Stimulated activated CD4-positive, alpha-beta T cell treated with anti-CD3 and anti-CD28 coated beads, TNF-alpha, amount 100 ng/mL, for 24 hours (primary cell): ENCODE measurements around the gene MUC12.
"Not testable (repeated sequence)": the region's sequence is repeated elsewhere in the genome, so short reads cannot be mapped to it uniquely, and the experiment has no call there.

Experiments used
- DNase-seq, 3 experiments: peaks; one replicate each; pipeline ENCODE4 v3.0.0-alpha.2; 2020; ENCODE audit warnings: low read depth in 3 of 3

The MUC12 gene

DNA sequence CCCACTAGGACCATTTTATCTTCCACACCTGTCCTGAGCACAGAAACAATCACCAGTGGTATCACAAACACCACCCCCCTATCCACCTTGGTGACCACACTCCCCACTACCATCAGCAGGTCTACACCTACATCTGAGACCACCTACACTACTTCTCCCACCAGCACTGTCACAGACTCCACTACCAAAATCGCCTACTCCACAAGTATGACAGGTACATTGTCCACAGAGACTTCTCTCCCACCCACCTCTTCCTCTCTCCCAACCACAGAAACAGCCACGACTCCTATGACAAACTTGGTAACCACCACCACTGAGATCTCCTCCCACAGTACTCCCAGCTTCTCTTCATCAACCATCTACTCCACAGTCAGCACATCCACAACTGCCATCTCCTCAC lies 16.7 kb upstream of the MUC12 start:
- no peak for DNase-seq

DNA sequence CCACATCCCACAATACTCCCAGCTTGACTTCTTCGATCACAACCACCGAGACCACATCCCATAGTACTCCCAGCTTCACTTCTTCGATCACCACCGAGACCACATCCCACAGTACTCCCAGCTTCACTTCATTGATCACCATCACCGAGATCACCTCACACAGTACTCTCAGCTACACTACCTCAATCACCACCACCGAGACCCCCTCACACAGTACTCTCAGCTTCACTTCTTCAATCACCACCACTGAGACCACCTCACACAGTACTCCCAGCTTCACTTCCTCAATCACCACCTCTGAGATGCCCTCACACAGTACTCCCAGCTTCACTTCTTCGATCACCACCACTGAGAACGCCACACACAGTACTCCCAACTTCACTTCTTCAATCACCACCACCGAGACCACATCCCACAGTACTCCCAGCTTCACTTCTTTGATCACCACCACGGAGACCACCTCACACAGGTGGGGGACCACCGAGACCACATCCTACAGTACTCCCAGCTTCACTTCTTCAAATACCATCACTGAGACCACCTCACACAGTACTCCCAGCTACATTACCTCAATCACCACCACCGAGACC lies 11.4 kb upstream of the MUC12 start:
- no peak for DNase-seq

DNA sequence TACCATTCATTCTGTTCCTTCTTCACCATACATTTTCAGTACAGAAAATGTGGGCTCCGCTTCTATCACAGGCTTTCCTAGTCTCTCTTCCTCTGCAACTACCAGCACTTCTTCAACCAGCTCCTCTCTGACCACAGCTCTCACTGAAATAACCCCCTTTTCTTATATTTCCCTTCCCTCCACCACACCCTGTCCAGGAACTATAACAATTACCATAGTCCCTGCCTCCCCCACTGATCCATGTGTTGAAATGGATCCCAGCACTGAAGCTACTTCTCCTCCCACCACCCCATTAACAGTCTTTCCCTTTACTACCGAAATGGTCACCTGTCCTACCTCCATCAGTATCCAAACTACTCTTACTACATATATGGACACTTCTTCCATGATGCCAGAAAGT lies 9.5 kb upstream of the MUC12 start:
- DNase-seq = no peak

DNA sequence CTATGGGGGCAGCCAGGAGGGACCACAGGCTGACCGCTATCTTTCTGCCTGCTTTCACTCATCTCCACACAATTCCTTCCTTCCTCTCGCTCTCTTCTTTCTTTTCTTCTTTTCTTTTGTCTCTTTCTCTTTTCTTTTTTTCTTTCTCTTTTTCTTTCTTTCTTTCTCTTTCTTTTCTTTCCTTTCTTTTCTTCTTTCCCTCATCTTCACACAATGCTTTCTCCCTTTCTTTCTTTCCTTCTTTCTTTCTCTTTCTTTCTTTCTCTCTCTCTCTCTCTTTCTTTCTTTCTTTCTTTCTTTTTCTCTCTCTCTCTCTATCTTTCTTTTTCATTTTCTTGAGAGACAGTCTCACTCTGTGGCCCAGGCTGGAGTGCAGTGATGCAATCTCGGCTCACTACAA lies 6.8 kb upstream of the MUC12 start:
- DNase-seq = no peak

DNA sequence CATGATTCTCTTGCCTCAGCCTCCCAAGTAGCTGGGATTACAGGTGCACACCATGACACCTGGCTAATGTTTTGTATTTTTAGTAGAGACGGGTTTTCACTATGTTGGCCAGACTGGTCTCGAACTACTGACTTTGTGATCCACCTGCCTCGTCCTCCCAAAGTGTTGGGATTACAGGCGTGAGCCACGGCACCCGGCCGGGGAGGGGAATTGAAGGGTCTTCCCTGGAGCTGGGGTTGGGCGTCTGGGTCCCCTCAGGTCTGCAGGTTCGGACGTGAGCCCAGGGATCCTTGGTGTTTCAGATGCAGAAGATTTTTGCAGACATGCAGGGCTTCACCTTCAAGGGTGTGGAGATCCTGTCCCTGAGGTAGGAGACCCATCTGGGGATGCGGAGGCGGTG lies 6.0 kb upstream of the MUC12 start:
- no peak for DNase-seq

DNA sequence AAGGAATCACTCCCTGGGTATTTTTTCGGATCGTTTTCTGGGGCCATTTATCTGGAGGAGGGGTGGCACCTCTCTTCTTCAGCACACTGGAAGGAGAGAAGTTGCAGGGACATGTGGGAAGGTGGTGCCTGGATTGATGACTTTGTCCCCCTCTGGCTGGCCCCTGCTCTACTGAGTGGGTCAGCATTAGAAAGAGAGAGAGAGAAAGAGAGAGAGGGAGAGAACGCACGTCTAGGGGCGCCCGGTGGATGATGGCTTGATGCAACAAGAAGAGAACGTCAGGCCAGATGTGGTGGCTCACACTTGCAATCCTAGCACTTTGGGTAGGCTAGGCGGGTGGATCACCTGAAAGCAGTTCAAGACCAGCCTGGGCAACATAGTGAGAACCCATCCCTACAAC lies 5.5 kb upstream of the MUC12 start:
- DNase-seq = no peak

DNA sequence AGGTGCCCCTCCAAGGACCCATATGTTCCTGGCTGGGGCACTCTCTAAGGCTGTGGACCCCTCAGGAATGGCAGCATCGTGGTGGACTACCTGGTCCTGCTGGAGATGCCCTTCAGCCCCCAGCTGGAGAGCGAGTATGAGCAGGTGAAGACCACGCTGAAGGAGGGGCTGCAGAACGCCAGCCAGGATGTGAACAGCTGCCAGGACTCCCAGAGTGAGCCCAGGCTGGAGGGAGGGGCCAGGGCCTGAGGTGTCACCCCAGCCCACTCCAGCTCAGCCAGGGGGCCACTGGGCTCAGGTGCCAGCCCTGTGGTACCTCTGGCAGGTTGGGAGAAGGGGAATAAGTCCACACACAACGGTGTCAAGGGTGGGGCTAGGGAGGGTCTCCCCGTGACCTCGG lies 4.7 kb upstream of the MUC12 start:
- DNase-seq = no peak

DNA sequence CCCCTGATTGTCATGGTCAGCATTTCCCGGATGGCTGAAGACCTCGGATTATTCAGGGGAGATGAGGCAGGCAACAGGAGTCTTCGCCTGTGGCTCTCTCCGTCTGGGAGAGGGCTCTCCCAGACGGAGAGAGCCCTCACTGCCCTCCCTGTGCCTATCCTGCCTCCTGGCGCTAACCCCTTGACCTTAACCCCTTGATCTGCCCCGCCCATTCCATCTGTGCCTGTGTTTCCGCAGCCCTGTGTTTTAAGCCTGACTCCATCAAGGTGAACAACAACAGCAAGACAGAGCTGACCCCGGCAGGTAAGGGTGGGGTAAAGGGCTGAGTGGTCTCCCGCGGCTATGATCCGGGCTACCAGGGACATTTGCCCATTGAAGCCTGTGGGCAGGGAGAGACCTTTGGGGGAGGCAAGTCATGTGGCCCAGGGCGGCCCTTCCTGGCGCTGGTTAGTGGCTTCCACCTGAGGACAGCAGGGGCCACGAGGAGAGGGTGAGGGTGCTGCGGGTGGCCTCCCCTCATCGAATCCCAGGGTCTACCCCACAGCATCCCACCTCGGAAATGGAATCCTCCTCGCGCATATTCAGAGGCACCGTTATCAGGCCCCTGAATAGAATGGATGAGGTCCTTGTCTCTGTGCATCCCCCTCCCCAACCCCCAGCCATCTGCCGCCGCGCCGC lies 4.2 kb upstream of the MUC12 start:
- no peak for DNase-seq

DNA sequence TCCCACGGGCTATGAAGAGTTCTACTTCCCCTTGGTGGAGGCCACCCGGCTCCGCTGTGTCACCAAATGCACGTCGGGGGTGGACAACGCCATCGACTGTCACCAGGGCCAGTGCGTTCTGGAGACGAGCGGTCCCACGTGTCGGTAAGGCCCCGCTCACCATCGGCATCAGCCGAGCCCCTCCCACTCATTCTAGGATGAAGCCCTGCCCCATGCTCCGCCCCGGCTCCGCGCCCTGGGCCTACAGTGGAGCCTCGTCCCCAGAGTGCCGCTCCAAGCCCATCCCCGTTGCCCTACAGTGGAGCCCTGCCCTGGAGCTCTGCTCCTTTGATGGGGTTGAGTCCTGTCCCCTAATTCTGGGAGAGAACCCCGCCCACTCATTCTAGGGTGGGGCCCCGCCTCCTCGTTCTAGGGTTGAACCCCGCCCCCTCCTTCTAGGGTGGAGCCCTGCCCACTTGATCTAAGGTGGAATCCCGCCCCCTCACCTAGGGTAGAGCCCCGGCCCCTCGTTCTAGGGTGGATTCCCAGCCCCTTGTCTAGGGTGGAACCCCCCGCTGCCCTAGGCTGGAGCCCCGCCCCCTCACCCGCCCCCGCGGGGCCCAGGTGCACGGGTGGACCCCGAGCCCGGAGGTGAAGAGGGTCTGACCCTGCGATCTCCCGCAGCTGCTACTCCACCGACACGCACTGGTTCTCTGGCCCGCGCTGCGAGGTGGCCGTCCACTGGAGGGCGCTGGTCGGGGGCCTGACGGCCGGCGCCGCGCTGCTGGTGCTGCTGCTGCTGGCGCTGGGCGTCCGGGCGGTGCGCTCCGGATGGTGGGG lies 3.4 kb upstream of the MUC12 start:
- DNase-seq = peak; percentile 52 to 79 (median 53)

DNA sequence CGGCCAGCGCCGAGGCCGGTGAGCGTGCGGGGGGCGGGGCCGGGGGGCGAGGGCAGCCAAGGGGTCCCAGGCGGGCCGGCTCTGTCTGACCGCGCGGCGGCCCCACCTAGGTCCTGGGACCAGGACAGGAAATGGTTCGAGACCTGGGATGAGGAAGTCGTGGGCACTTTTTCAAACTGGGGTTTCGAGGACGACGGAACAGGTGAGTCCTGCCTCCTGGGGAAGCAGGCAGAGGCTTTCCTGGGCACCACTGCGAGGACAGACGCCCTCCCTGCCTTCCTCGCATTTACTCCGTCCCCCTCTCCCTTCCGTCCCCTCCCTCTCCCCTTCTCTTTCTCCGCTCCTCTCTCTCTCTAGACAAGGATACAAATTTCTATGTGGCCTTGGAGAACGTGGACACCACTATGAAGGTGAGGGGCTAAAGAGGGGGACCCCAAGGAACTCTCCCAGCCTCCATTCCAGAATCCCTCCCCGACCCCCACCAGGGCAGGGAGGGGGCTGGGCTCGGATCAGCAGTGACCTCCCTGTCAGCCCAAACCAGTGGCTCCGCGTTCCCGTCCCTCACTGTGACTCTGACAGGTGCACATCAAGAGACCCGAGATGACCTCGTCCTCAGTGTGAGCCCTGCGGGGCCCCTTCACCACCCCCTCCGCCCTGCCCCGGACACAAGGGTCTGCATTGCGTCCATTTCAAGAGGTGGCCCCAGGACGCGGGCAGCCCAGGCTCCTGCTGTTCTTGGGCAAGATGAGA lies 2.6 kb upstream of the MUC12 start:
- no peak for DNase-seq

DNA sequence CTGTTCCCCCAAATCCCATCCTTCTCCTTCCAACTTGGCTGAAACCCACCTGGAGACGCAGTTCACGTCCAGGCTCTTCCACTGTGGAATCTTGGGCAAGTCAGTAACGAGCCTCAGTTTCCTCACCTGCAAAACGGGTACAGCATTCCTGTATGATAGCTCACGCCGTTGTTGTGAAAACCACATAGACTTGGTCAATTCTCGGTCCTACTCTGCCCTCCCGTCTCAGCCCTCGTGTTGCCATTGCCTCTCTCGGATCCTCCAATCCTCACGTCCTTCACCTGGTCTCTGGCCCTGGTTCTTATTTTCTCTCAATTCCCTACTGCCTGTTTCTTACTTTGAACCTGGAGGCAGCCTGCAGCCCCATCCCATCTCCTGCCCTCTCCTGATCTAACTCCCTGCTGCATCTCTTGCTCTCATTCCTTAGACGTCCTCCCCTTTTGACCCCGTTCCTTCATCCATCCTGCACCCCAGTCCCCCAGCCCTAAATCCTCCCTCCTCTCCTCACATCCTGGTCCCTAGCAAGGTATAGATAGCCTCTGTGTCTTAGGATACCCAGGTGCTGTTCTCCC lies 2.0 kb upstream of the MUC12 start:
- no peak for DNase-seq

DNA sequence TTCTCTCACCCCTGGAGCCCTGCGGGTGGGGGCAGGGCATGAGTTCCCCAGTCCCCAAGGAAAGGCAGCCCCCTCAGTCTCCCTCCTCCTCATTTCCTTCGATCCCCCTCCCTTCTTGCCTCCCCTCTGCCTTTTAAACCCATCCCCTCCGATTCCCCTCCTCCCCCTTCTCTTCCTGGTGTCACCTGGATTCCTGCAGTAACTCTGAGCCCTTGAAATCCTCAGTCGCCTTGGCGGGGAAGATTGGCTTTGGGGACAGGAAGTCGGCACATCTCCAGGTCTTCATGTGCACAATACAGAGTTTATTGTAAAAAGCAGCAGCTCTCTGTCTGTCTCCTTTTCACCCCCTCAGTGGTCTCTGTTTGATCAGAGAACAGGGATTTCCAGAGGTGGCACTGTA lies 1.3 kb upstream of the MUC12 start:
- DNase-seq = no peak

DNA sequence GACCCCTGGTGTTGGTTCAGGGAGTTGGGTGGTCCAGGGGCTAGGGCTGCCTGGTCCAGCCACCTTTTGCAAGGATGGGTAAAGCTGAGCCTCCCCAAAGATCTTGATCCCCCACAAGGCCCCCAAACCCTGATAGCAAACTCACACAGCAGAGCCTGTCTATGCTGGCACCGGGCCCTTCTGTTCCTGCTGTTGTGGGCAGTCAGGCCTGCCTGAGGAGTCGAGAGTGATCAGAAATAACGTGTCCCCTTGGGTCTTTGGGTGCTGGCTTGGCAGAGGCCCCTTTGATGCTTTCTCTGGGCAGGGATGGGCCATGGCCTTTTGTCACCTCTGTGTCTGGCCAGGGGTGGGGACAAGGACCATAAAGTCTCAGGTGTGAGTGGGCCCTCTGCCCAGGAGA lies 715 bp upstream of the MUC12 start:
- no peak for DNase-seq

DNA sequence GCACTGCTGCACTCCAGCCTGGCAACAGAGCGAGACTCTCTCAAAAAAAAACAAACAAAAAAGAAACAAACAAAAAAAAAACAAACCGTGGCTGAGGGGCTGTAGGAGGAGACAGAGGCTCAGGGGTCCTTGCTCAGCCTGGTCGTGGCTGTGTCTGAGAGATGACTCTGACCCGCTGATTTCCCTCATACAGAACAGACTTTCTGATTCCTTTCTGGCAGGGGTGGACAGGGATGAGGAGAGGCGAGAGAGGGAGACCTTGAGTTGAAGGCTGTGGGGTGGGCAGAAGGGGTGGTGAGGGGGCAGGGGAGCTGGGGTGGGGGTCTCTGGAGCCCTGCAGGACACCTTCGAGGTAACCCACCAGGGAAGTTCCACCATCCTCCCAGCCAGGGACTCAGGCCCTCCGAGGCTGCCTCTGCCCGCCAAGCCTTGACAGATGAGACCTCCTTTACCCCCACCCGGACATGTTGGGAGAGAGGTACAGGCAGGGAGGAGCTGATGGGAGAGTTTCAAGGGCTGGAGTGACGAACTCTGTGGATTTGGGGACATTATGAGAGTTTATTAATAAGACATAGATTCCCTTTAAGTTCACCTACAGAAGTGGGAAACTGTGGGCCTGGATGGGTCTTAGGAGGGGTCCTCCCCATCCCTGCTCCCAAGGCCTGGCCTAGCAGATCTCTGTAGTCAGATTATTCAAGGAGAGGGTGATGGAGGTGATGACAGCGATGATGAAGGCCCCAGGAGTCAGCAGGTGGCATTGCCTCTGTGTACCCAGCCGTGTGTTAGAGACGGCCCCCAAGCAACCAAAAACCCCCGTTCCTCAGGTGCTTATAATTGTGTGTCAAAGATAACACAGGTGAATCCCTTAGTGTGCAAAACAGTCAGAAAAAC lies 2.0 kb downstream of the MUC12 start:
- no peak for DNase-seq

DNA sequence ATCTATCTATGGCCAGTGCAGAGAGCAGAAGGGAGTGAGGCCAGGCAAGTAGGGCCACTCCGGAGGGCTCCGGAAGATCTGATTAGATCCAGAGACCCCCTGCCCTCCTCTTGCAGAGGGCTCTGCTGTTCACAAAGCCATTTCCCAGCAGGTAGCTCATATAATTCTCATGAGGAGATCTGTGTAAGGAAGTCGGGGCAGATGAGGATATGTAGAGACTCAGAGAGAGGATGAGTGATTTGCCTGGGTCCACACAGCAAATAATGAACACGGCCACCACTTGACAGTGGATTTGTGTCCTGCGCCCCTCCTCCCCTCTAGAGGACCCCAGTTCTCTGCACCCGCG lies 2.6 kb downstream of the MUC12 start:
- no peak for DNase-seq

DNA sequence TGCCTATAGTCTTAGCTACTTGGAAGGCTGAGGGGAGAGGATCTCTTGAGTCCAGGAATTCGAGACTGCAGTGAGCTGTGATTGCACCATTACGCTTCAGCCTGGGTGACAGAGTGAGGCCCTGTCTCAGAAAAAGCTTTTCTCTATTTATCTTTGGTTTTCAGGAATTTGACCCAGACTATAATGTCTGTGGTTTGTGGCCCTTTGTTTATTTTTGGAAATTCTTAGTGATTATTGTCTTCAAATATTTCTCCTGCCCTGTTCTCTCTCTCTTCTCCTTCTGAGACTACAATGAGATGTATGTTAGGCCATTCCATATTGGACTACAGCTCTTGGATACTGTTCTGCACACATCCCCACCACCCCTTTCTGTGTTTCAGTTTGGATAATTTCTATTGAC lies 4.7 kb downstream of the MUC12 start:
- DNase-seq = no peak

DNA sequence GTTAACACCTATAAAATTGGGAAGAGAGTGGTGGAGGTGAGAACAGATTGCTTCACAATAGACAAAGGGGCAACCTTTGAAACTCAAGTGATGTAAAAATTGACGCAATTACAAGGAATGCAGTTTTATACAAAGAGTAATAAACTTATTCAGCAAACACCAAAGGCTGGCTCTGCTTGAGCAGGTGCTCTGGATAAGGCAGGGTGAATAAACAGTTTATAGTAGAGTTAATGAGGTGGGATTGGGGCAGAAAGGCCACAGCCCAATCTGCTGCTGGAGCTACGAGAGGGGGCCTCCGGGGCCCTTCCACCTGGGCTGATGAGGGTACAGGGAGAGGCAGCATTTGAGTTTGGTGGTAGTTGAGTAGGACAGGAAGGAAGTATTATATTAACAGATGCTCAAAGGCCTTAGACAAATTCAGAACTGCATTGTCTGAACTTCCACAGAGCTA lies 6.0 kb downstream of the MUC12 start:
- DNase-seq = no peak

DNA sequence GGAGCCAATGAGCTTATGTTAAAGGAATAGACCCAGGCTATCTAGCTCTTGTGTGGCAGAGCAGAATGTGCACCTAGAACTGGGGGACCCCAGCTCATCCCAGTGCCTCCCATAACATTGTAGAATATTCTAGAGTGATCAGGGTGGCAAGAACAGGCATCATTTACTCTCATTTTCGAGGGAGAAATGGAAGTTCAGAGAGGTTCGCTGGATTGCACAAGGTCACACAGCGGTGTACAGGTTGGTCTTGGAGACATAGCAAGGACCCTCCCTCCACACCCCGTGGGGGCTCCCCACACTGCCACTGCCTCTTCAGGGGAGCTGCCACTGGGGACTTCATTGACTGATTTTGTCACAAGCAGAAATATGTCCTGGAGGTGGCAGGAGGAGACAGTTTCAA lies 8.9 kb downstream of the MUC12 start:
- no peak for DNase-seq

DNA sequence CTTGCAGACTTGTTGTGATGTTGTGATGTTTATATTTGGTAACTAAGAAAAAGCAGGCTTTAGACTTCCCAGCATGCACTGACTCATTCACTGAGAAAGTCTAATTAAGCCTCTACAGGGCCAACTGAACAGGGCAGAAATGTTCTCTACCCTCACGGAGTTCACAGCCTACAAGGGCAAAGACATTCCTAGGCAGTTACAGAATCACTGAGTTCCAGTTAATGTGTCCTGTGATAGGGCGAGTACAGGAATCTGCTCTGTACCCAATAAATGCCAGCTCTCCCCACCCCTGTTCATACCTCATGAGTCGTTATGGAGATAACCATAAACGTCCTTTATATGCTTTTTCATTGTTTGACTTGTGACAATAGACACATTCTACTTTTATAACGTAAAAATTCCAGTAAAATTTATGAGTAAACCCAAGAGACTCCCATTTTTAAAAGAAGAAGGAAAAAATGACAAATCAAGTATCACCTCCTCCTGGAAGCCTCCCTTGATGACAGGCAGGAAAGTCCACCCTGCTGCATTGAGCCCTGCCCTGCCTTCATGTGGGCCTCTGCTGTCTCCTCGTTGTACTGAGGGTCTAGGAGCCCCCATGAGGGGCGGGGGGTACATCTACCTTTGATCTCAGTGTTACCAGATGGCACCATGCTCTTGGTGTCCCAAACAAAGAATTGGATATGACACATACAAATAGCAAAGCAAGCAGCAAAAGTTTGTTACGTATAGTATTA lies 14.3 kb downstream of the MUC12 start:
- no peak for DNase-seq

DNA sequence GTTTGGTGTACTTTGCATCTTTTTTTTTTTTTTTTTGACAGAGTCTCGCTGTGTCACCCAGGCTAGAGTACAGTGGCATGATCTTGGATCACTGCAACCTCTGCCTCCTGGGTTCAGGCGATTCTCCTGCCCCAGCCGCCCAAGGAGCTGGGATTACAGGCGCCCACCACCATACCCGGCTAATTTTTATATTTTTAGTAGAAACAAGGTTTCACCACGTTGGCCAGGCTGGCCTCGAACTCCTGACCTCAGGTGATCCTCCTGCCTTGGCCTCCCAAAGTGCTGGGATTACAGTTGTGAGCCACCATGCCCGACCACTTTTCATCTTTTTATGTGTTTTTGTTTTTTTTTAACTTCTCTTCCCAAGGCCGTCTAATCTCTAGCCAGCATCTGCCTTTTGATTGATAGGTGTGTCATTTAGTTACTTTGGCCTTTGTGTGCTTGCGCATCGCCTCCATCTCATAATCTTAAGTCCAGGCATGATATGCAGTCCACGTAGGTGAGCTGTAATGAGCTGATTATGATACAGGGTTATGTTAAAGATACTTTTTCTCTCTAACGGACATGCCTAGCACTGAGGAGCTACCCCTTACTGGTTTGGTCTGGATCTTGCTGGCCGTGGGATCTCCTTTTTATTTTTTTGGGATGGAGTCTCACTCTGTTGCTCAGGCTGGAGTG lies 15.0 kb downstream of the MUC12 start:
- not testable (repeated sequence) for DNase-seq
